GM13977 (cell line): ENCODE measurements around the gene TMEM9.

Experiments used
- DNase-seq: peaks from one replicate; pipeline ENCODE4 v3.0.0; 2012; ENCODE audit warnings: low spot score
- CTCF ChIP-seq: IDR thresholded peaks from 2 replicates; pipeline ENCODE4 v1.5.1; 2012; ENCODE audit warnings: mild to moderate bottlenecking, control low read depth; ENCODE audit not compliant: insufficient read depth; ENCODE audit errors: extremely low read depth, missing control alignments
- in situ Hi-C: fragments of 300-500 bp; cut with MboI; formaldehyde crosslinking; loops from one replicate; pipeline ENCODE4 v1.12.0; 2022; ENCODE audit warnings: low sequenced_read_pairs, low pct_unique_long_range_greater_than_20kb, mixed read lengths, inconsistent platforms; ENCODE audit not compliant: unreplicated experiment

TMEM9 gene

GRCh38 chr1:201154389-201155165 is at the start of gene TMEM9:
TMEM9 (minus strand) TSS chr1:201154474; CDS start chr1:201153923, 551 bp downstream.
- DNase-seq = peak; percentile 98
- TF ChIP-seq CTCF = no peak
- in situ Hi-C loops = no loop called here

GRCh38 chr1:201198598-201198997 is 44.3 kb upstream of the TMEM9 start:
- TF ChIP-seq CTCF = no peak
- no peak for DNase-seq
- in situ Hi-C loops = no loop called here

GRCh38 chr1:201194046-201194445 is 39.8 kb upstream of the TMEM9 start:
- in situ Hi-C loops = no loop called here

GRCh38 chr1:201192261-201192788 is 38.1 kb upstream of the TMEM9 start:
- no peak for DNase-seq
- no peak for TF ChIP-seq CTCF

More at GRCh38 chr1:201194046-201194445, 39.8 kb upstream of the TMEM9 start:
- TF ChIP-seq CTCF = no peak
- DNase-seq = no peak

GRCh38 chr1:201191653-201192260 is 37.5 kb upstream of the TMEM9 start:
- in situ Hi-C loops = no loop called here
- no peak for TF ChIP-seq CTCF
- DNase-seq = no peak

More at GRCh38 chr1:201192261-201192788, 38.1 kb upstream of the TMEM9 start:
- in situ Hi-C loops = no loop called here

GRCh38 chr1:201190624-201191051 is 36.4 kb upstream of the TMEM9 start, which contains the start of gene IGFN1:
IGFN1 (plus strand) TSS chr1:201190824; CDS start chr1:201193294, 2,470 bp downstream.
- DNase-seq = no peak
- in situ Hi-C loops = no loop called here
- no peak for TF ChIP-seq CTCF
